Coronary artery (tissue), 2 donors: ENCODE data around the gene FBXO39.

Experiments
- DNase-seq: peaks from one replicate; pipeline ENCODE4 v3.0.0-alpha.2; 2017; ENCODE audit warnings: low spot score
- H3K27ac ChIP-seq, 2 donors: fragments of 200-600 bp; sonication (generic); one replicate each; pipeline ENCODE4 v1.5.1; 2016 to 2019
- H3K4me3 ChIP-seq: fragments of 200-600 bp; sonication (generic); 2 replicates; pipeline ENCODE4 v1.5.1; 2016; ENCODE audit warnings: mild to moderate bottlenecking, moderate library complexity
- TF ChIP-seq, protein P1 (sequence below): fragments of 200-600 bp; sonication (generic); IDR thresholded peaks from one replicate; pipeline ENCODE4 v1.5.1; 2019; ENCODE audit warnings: antibody characterized with exemption

The FBXO39 gene

DNA sequence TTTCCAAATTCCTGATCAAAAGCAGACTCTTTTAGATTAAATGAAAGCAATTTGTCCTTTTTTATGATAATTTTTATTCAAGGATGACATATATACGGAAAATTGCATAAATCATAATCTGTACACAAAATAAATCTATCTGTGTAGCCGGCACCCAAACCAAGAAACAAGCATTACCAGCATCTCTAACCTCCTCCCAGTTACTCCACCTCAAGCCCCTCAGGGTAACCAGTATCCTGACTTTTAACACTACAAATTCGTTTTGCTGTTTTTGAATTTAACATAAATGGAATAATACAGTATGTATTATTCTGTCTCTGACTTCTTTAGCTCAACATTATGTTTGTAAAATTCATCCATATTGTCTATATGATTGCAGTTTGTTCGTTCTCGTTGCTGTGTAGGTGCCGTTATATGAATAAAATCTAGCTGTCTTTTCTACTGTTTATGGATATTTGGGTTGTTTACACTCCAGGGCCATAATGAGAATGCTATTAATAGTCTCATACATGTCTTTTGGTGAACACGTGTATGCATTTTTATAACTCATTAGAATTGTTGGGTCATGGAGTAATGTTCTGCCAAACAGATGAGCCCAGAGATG, 54.5 kb downstream of the FBXO39 start:
- TF ChIP-seq, protein P1, sequence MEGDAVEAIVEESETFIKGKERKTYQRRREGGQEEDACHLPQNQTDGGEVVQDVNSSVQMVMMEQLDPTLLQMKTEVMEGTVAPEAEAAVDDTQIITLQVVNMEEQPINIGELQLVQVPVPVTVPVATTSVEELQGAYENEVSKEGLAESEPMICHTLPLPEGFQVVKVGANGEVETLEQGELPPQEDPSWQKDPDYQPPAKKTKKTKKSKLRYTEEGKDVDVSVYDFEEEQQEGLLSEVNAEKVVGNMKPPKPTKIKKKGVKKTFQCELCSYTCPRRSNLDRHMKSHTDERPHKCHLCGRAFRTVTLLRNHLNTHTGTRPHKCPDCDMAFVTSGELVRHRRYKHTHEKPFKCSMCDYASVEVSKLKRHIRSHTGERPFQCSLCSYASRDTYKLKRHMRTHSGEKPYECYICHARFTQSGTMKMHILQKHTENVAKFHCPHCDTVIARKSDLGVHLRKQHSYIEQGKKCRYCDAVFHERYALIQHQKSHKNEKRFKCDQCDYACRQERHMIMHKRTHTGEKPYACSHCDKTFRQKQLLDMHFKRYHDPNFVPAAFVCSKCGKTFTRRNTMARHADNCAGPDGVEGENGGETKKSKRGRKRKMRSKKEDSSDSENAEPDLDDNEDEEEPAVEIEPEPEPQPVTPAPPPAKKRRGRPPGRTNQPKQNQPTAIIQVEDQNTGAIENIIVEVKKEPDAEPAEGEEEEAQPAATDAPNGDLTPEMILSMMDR = no peak
- DNase-seq = no peak
- Histone ChIP-seq H3K27ac (no peak overlapping the region), H3K4me3 (no peak overlapping the region)

DNA sequence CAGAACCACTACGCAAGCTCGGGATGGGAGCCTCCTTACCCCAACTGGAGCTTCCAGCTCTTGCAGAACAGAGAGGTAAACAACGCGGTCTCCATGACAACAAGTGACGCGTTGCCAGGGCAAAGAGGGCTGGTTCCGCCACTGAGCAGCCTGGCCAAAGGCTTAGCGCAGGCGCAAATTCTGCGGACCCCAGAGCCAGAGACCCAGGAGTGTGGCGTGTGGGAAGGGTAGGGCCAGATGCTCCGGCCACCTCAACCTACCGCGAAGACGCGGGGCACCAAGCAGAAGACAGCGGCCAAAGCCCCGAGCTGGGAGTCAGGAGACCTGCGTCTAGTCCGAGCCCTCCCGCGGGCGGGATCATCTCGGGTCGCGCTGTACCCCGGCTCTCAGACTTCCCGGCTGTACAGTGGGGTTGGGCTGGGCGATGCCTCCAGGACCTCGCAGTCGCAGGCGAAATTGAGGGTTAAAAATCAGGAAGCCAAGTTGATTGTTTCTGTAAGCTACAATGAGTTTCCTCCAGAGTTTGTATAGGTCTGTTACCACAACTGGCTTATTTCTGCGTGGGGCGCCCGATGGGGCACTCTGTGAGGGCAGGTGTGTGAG, 55.7 kb downstream of the FBXO39 start, which contains the start of gene TEKT1:
TEKT1 (minus strand) TSS at position 69 of the 603 bp plus-strand sequence. CDS start 1,353 bp downstream, outside the sequence.
- Histone ChIP-seq H3K4me3 (peak within 1 kb of the TSS; percentile 65), H3K27ac (no peak within 1 kb of the TSS)
- DNase-seq = peak; percentile 77
- TF ChIP-seq, protein P1 = no peak
